Mesendoderm (in vitro differentiated cells): ENCODE data around the gene CNGA1.
"Not testable (repeated sequence)": the region's sequence is repeated elsewhere in the genome, so short reads cannot be mapped to it uniquely, and the experiment has no call there.

Experiments
- DNase-seq: peaks from one replicate; pipeline ENCODE4 v3.0.0; 2013
- H2AK5ac ChIP-seq: 2 replicates; pipeline ENCODE4 v1.6.1; 2013; ENCODE audit warnings: low read length, inconsistent platforms
- H2BK120ac ChIP-seq: 2 replicates; pipeline ENCODE4 v1.6.1; 2013; ENCODE audit warnings: low read depth, mild to moderate bottlenecking, low read length, moderate library complexity, mixed read lengths
- H2BK15ac ChIP-seq: replicated peaks from 2 replicates; pipeline ENCODE4 v1.6.1; 2013; ENCODE audit warnings: low read depth, mild to moderate bottlenecking, moderate library complexity
- H2BK5ac ChIP-seq: 2 replicates; pipeline ENCODE4 v1.6.1; 2013; ENCODE audit warnings: low read length, inconsistent platforms
- H3K18ac ChIP-seq: 2 replicates; pipeline ENCODE4 v1.6.1; 2013; ENCODE audit warnings: mild to moderate bottlenecking, low read length, mixed read lengths
- H3K23ac ChIP-seq: one replicate; pipeline ENCODE4 v1.6.1; 2013; ENCODE audit warnings: low read length
- H3K27ac ChIP-seq: 2 replicates; pipeline ENCODE4 v1.5.1; 2013; ENCODE audit warnings: low read depth, mild to moderate bottlenecking, inconsistent platforms, low read length, moderate library complexity
- H3K27me3 ChIP-seq: 2 replicates; pipeline ENCODE4 v1.6.1; 2013; ENCODE audit warnings: low read length, control low read depth, mild to moderate bottlenecking, inconsistent platforms; ENCODE audit not compliant: insufficient read depth, poor library complexity
- H3K36me3 ChIP-seq: 2 replicates; pipeline ENCODE4 v1.6.1; 2013; ENCODE audit warnings: low read length, inconsistent platforms; ENCODE audit not compliant: control insufficient read depth, insufficient read depth
- H3K4ac ChIP-seq: one replicate; pipeline ENCODE4 v1.6.1; 2013; ENCODE audit warnings: low read depth, mild to moderate bottlenecking, low read length, moderate library complexity
- H3K4me1 ChIP-seq: 2 replicates; pipeline ENCODE4 v1.6.1; 2013; ENCODE audit warnings: low read depth, low read length, inconsistent platforms; ENCODE audit not compliant: control insufficient read depth
- H3K4me2 ChIP-seq: 2 replicates; pipeline ENCODE4 v1.6.1; 2013; ENCODE audit warnings: low read length
- H3K4me3 ChIP-seq: 2 replicates; pipeline ENCODE4 v1.5.1; 2013; ENCODE audit warnings: mild to moderate bottlenecking, low read length
- H3K56ac ChIP-seq: one replicate; pipeline ENCODE4 v1.6.1; 2013; ENCODE audit warnings: low read length
- H3K79me1 ChIP-seq: 2 replicates; pipeline ENCODE4 v1.6.1; 2013; ENCODE audit warnings: low read length, inconsistent platforms
- H3K79me2 ChIP-seq: 2 replicates; pipeline ENCODE4 v1.6.1; 2013; ENCODE audit warnings: mild to moderate bottlenecking, low read length; ENCODE audit not compliant: control insufficient read depth, insufficient read depth
- H3K9ac ChIP-seq: 2 replicates; pipeline ENCODE4 v1.6.1; 2013; ENCODE audit warnings: low read length, inconsistent platforms
- H4K5ac ChIP-seq: one replicate; pipeline ENCODE4 v1.6.1; 2013; ENCODE audit warnings: low read length
- H4K8ac ChIP-seq: one replicate; pipeline ENCODE4 v1.6.1; 2013; ENCODE audit warnings: low read depth, mild to moderate bottlenecking, control low read depth, low read length, moderate library complexity
- WGBS: extraction: QIAGEN DNeasy Blood & Tissue Kit; methylation state at CpG from one replicate; pipeline ENCODE4 v1.1.7; 2013; ENCODE audit warnings: low lambda C conversion rate, missing lambda C conversion rate; ENCODE audit not compliant: insufficient coverage; ENCODE audit errors: extremely low coverage; 5-methylcytosine and 5-hydroxymethylcytosine counted together

Gene CNGA1

GRCh38 chr4:48008021-48008596 is 8.4 kb downstream of the CNGA1 start:
- no peak overlapping the region for H2BK5ac ChIP-seq
- no peak overlapping the region for H3K56ac ChIP-seq
- H3K27ac ChIP-seq: no peak overlapping the region
- H2BK120ac ChIP-seq: no peak overlapping the region
- no peak overlapping the region for H3K4me2 ChIP-seq
- H2AK5ac ChIP-seq: no peak overlapping the region
- H3K23ac ChIP-seq: no peak overlapping the region
- H3K79me1 ChIP-seq: no peaks in the 10 kb centered on the region
- DNase-seq: peak; percentile 63
- H3K4me1 ChIP-seq: no peaks in the 10 kb centered on the region
- no peak overlapping the region for H3K4ac ChIP-seq
- H3K9ac ChIP-seq: no peak overlapping the region
- no peak overlapping the region for H4K8ac ChIP-seq
- H3K27me3 ChIP-seq: no peaks in the 10 kb centered on the region
- no peaks in the 10 kb centered on the region for H3K79me2 ChIP-seq
- H3K36me3 ChIP-seq: no peaks in the 10 kb centered on the region
- H3K4me3 ChIP-seq: no peak overlapping the region
- H3K18ac ChIP-seq: no peak overlapping the region
- H4K5ac ChIP-seq: no peak overlapping the region
- no peak overlapping the region for H2BK15ac ChIP-seq

GRCh38 chr4:48005781-48006180 is 10.7 kb downstream of the CNGA1 start:
- no peak overlapping the region for H3K18ac ChIP-seq
- H3K36me3 ChIP-seq: no peaks in the 10 kb centered on the region
- H4K8ac ChIP-seq: no peak overlapping the region
- no peak overlapping the region for H3K4ac ChIP-seq
- no peak overlapping the region for H2AK5ac ChIP-seq
- H3K9ac ChIP-seq: no peak overlapping the region
- H3K27me3 ChIP-seq: no peaks in the 10 kb centered on the region
- DNase-seq: peak; percentile 35
- no peak overlapping the region for H3K4me3 ChIP-seq
- no peak overlapping the region for H2BK5ac ChIP-seq
- H3K79me2 ChIP-seq: no peaks in the 10 kb centered on the region
- WGBS: no CpG with 5 or more reads among the region's 2 CpGs
- H3K79me1 ChIP-seq: no peaks in the 10 kb centered on the region
- no peak overlapping the region for H3K27ac ChIP-seq
- H4K5ac ChIP-seq: no peak overlapping the region
- no peak overlapping the region for H2BK120ac ChIP-seq
- H3K4me1 ChIP-seq: no peaks in the 10 kb centered on the region
- H2BK15ac ChIP-seq: no peak overlapping the region
- H3K56ac ChIP-seq: no peak overlapping the region
- H3K23ac ChIP-seq: no peak overlapping the region
- H3K4me2 ChIP-seq: no peak overlapping the region

GRCh38 chr4:48003568-48003967 is 12.9 kb downstream of the CNGA1 start:
- H4K8ac ChIP-seq, H2AK5ac ChIP-seq, H3K36me3 ChIP-seq, H3K18ac ChIP-seq, H3K4me3 ChIP-seq, H4K5ac ChIP-seq, H3K4me2 ChIP-seq, H2BK15ac ChIP-seq, H3K27ac ChIP-seq, H3K79me2 ChIP-seq, H3K27me3 ChIP-seq, H3K23ac ChIP-seq, H3K9ac ChIP-seq, H3K79me1 ChIP-seq, H2BK120ac ChIP-seq, H2BK5ac ChIP-seq, H3K4me1 ChIP-seq, H3K56ac ChIP-seq, H3K4ac ChIP-seq: not testable (repeated sequence)
- peak; percentile 27 for DNase-seq
- no CpG with 5 or more reads among the region's 2 CpGs for WGBS

GRCh38 chr4:48002267-48002666 is 14.2 kb downstream of the CNGA1 start:
- Histone ChIP-seq H2BK5ac (no peak overlapping the region), H3K9ac (no peak overlapping the region)

GRCh38 chr4:47996021-47996420 is 20.5 kb downstream of the CNGA1 start:
- H3K27ac ChIP-seq: no peak overlapping the region
- H3K56ac ChIP-seq: no peak overlapping the region
- no CpG with 5 or more reads among the region's 1 CpG for WGBS
- no peak overlapping the region for H3K4me2 ChIP-seq
- no peak overlapping the region for H4K5ac ChIP-seq
- H3K36me3 ChIP-seq: no peaks in the 10 kb centered on the region
- H3K79me1 ChIP-seq: no peaks in the 10 kb centered on the region
- H3K4me1 ChIP-seq: no peaks in the 10 kb centered on the region
- H3K27me3 ChIP-seq: no peaks in the 10 kb centered on the region
- no peak overlapping the region for H4K8ac ChIP-seq
- no peak overlapping the region for H2BK5ac ChIP-seq
- no peak for DNase-seq
- no peak overlapping the region for H3K23ac ChIP-seq
- no peak overlapping the region for H3K9ac ChIP-seq
- no peak overlapping the region for H2BK120ac ChIP-seq
- no peak overlapping the region for H2BK15ac ChIP-seq
- H3K4ac ChIP-seq: no peak overlapping the region
- no peak overlapping the region for H2AK5ac ChIP-seq
- no peak overlapping the region for H3K18ac ChIP-seq
- H3K4me3 ChIP-seq: no peak overlapping the region
- H3K79me2 ChIP-seq: no peaks in the 10 kb centered on the region

More at GRCh38 chr4:48002267-48002666, 14.2 kb downstream of the CNGA1 start:
- Histone ChIP-seq H2BK15ac (no peak overlapping the region), H3K36me3 (no peaks in the 10 kb centered on the region), H3K27me3 (no peaks in the 10 kb centered on the region), H4K5ac (no peak overlapping the region), H3K4me1 (no peaks in the 10 kb centered on the region), H3K4me2 (no peak overlapping the region), H3K79me2 (no peaks in the 10 kb centered on the region), H3K27ac (no peak overlapping the region), H2BK120ac (no peak overlapping the region), H3K4me3 (no peak overlapping the region), H3K18ac (no peak overlapping the region), H2AK5ac (no peak overlapping the region), H4K8ac (no peak overlapping the region), H3K79me1 (no peaks in the 10 kb centered on the region), H3K4ac (no peak overlapping the region), H3K23ac (no peak overlapping the region), H3K56ac (no peak overlapping the region)
- DNase-seq: no peak
- WGBS: no CpG with 5 or more reads among the region's 1 CpG

- H3K4me3 ChIP-seq, H3K79me2 ChIP-seq, H3K4me2 ChIP-seq, H2BK120ac ChIP-seq, H2BK5ac ChIP-seq, H3K4me1 ChIP-seq, H3K9ac ChIP-seq, H4K8ac ChIP-seq, H2AK5ac ChIP-seq, DNase-seq, H3K27me3 ChIP-seq, H3K79me1 ChIP-seq, H3K27ac ChIP-seq, H2BK15ac ChIP-seq, H3K4ac ChIP-seq, H4K5ac ChIP-seq, H3K56ac ChIP-seq, H3K23ac ChIP-seq, H3K18ac ChIP-seq, H3K36me3 ChIP-seq: not testable (repeated sequence)
- WGBS: no CpG with 5 or more reads among the region's 1 CpG
Observed at GRCh38 chr4:47992475-47992874, 24.0 kb downstream of the CNGA1 start.
